ENCODE measurements around the gene TEX14. TPM values are rescaled to one million over a fixed set of nuclear protein-coding genes. Genes with fewer than 3 reads are reported as not detected.

Gene TEX14
- polyA plus RNA-seq, 1 donor: 0.33 TPM

DNA sequence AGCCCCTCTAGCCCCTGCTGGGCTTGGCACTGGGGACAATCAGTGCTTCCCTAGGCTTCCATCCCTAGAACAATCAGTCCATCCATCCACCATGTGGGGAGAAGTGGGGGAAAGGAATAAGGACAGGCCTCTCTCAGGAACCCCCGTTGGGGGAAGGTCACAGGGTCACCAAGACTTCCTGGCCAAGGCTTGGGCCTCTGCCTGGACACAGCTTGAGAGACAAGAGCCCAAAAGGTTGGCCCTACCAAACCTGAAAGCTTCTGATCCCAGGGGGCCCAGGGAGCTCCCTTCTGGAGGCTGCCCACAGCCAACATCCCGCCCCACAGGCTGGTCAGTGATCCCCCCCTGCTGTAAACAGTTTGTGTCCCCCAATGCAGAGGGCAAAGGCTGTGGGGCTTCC, 161.2 kb downstream of the TEX14 start:
- H3K27me3 ChIP-seq (ENCODE audit: control insufficient read depth, insufficient read depth, low read length): peaks cover 41% of the 10 kb centered on the region
- no peak overlapping the region for H3K4me3 ChIP-seq (ENCODE audit: low read length)
- H3K36me3 ChIP-seq (ENCODE audit: control insufficient read depth, insufficient read depth, low read length): no peaks in the 10 kb centered on the region
- no peak for DNase-seq
- no peak overlapping the region for H3K27ac ChIP-seq (ENCODE audit: low read length)
- no peaks in the 10 kb centered on the region for H3K9me3 ChIP-seq (ENCODE audit: control insufficient read depth, low read depth, low read length)
- no CpG with 5 or more reads among the region's 2 CpGs for WGBS (ENCODE audit: insufficient coverage, low lambda C conversion rate)
- no peaks in the 10 kb centered on the region for H3K4me1 ChIP-seq (ENCODE audit: control insufficient read depth, insufficient read depth, low read length)

DNA sequence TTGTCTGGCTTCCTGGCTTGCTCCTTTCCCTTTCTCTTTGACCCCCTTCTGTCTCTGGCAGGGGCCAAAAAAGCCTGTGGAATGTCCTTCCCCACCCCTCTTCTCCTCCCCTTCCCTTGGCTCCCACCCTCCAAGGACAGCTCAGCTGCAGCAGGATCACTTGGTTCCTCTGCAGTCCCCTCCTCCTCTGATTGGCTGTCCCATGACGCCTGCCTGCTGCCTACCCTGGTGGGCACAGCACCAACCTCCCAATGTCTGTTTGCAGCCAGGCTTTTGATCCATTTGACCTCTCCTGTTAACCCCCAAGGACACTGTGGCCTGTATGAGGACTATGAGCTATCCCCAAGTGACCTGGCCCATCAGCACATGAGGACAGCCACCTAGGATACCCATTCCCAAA, 162.6 kb downstream of the TEX14 start:
- H3K4me1 ChIP-seq (ENCODE audit: control insufficient read depth, insufficient read depth, low read length): no peaks in the 10 kb centered on the region
- no peak overlapping the region for H3K4me3 ChIP-seq (ENCODE audit: low read length)
- no peaks in the 10 kb centered on the region for H3K36me3 ChIP-seq (ENCODE audit: control insufficient read depth, insufficient read depth, low read length)
- no CpG with 5 or more reads among the region's 1 CpG for WGBS (ENCODE audit: insufficient coverage, low lambda C conversion rate)
- peaks cover 34% of the 10 kb centered on the region for H3K27me3 ChIP-seq (ENCODE audit: control insufficient read depth, insufficient read depth, low read length)
- no peak for DNase-seq
- no peak overlapping the region for H3K27ac ChIP-seq (ENCODE audit: low read length)
- H3K9me3 ChIP-seq (ENCODE audit: control insufficient read depth, low read depth, low read length): no peaks in the 10 kb centered on the region

DNA sequence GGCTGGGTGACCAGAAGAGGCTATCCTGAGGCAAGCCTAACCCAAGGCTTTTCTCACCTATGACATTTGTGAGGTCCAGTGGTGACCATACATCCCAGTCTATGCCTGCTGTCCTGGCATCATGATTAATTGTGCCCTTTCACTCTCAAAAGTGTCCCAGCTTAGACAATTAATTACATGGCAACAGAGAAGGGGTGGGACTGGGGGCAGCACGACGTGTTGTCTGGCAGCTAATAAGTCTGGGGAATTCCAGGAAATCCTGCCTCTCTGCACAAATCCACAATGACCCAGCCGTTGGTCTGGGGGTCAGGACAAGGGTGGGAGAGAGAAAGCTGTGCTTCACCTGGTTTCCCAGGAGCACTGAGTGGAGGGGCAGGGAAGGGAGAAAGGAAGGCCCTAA, 163.4 kb downstream of the TEX14 start:
- Histone ChIP-seq H3K9me3 (ENCODE audit: control insufficient read depth, low read depth, low read length) (no peaks in the 10 kb centered on the region), H3K4me1 (ENCODE audit: control insufficient read depth, insufficient read depth, low read length) (no peaks in the 10 kb centered on the region), H3K36me3 (ENCODE audit: control insufficient read depth, insufficient read depth, low read length) (no peaks in the 10 kb centered on the region), H3K27ac (ENCODE audit: low read length) (no peak overlapping the region), H3K27me3 (ENCODE audit: control insufficient read depth, insufficient read depth, low read length) (peaks cover 30% of the 10 kb centered on the region), H3K4me3 (ENCODE audit: low read length) (no peak overlapping the region)
- no CpG with 5 or more reads among the region's 3 CpGs for WGBS (ENCODE audit: insufficient coverage, low lambda C conversion rate)
- no peak for DNase-seq

DNA sequence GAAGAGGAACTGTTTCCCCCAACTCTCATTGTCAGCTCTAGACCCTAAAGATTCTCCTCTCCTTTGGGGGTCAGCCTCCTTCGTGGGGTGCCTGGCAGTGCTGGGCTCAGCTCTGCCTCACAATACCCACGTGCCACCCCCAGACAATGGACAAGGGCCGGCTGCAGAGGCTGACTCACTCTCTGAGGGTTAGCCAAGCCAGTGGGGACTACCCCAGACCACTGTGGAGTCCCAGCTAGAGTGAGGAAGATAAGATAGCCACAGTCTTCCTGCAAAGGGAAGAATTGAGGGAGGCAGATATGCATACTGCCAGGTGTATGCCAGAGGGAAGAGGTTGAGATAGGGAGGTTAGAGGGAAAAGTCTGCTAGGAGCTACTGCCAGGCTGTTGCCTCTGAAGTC, 163.9 kb downstream of the TEX14 start:
- Histone ChIP-seq H3K4me1 (ENCODE audit: control insufficient read depth, insufficient read depth, low read length) (no peaks in the 10 kb centered on the region), H3K27me3 (ENCODE audit: control insufficient read depth, insufficient read depth, low read length) (peaks cover 25% of the 10 kb centered on the region), H3K27ac (ENCODE audit: low read length) (no peak overlapping the region), H3K36me3 (ENCODE audit: control insufficient read depth, insufficient read depth, low read length) (no peaks in the 10 kb centered on the region), H3K9me3 (ENCODE audit: control insufficient read depth, low read depth, low read length) (no peaks in the 10 kb centered on the region), H3K4me3 (ENCODE audit: low read length) (no peak overlapping the region)
- WGBS (ENCODE audit: insufficient coverage, low lambda C conversion rate): no CpG with 5 or more reads among the region's 3 CpGs
- no peak for DNase-seq

DNA sequence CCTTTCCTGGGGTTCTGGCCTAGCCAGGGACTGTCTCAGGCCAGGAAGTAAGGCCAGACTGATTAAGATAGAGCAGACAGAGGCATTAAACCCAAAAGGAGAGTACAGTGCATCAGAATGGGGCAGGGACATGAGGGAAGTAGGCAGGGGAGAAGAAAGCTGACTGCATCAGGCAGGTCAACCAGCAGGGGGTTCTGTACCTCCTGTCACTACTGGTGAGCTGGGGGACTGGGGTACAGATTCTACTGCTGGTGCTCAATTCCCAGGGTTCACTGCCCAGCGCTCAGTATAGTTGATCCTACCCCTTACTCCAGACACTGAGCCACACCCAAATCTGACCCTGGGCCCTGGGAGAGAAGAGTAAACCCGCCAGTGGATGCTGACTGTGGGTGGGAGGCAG, 164.5 kb downstream of the TEX14 start:
- Histone ChIP-seq H3K27ac (ENCODE audit: low read length) (no peak overlapping the region), H3K9me3 (ENCODE audit: control insufficient read depth, low read depth, low read length) (no peaks in the 10 kb centered on the region), H3K4me3 (ENCODE audit: low read length) (no peak overlapping the region), H3K27me3 (ENCODE audit: control insufficient read depth, insufficient read depth, low read length) (peaks cover 18% of the 10 kb centered on the region), H3K4me1 (ENCODE audit: control insufficient read depth, insufficient read depth, low read length) (no peaks in the 10 kb centered on the region), H3K36me3 (ENCODE audit: control insufficient read depth, insufficient read depth, low read length) (no peaks in the 10 kb centered on the region)
- DNase-seq: no peak
- WGBS (ENCODE audit: insufficient coverage, low lambda C conversion rate): no CpG with 5 or more reads among the region's 2 CpGs

DNA sequence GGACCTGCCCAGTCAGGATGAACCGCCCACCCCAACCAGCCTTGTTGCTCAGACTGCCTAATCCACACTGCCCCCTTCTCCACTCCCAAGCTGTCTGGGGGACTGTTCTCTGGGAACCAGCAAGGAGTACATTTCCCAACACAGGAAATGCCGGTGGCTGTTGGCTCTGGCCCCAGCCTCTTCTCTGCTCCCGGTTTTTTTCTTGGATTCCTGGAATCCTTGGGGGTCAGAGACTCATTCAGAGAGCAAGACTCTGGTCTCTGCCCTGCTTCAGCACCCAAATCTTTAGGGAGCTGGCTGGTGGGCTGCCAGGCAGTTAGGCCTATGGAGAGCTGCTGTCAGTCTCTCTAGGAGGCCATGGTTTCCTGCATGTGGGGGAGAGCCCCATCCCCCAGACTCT, 166.6 kb downstream of the TEX14 start:
- Histone ChIP-seq H3K36me3 (ENCODE audit: control insufficient read depth, insufficient read depth, low read length) (no peaks in the 10 kb centered on the region), H3K27me3 (ENCODE audit: control insufficient read depth, insufficient read depth, low read length) (peaks cover 3% of the 10 kb centered on the region), H3K4me3 (ENCODE audit: low read length) (no peak overlapping the region), H3K27ac (ENCODE audit: low read length) (peak overlapping the region; percentile 26), H3K4me1 (ENCODE audit: control insufficient read depth, insufficient read depth, low read length) (no peaks in the 10 kb centered on the region), H3K9me3 (ENCODE audit: control insufficient read depth, low read depth, low read length) (no peaks in the 10 kb centered on the region)
- no CpG with 5 or more reads among the region's 3 CpGs for WGBS (ENCODE audit: insufficient coverage, low lambda C conversion rate)
- DNase-seq: peak in 1 of 2 donors; percentile 30

DNA sequence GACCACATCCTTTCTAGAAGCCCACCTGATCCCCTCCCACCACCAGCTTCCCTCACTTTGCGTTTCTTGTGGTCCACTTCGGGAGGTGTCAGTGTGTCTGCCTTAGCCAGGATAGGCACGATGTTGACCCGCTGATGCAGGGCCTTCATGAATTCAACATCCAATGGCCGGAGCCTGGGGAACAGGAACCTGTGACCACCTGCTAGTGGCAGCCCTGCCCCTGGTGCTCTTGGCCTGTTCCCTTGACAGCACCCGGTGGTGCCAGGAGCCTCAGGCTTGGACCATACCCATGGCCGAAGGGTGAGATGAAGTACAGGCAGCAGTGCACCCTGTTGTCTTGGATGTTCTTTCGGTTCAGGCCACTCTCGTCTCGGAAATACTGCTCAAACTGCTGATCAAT, 170.2 kb downstream of the TEX14 start:
- no CpG with 5 or more reads among the region's 10 CpGs for WGBS (ENCODE audit: insufficient coverage, low lambda C conversion rate)
- no peaks in the 10 kb centered on the region for H3K36me3 ChIP-seq (ENCODE audit: control insufficient read depth, insufficient read depth, low read length)
- H3K4me3 ChIP-seq (ENCODE audit: low read length): no peak overlapping the region
- H3K27ac ChIP-seq (ENCODE audit: low read length): no peak overlapping the region
- peaks cover 6% of the 10 kb centered on the region for H3K4me1 ChIP-seq (ENCODE audit: control insufficient read depth, insufficient read depth, low read length)
- DNase-seq: no peak
- no peaks in the 10 kb centered on the region for H3K27me3 ChIP-seq (ENCODE audit: control insufficient read depth, insufficient read depth, low read length)
- no peaks in the 10 kb centered on the region for H3K9me3 ChIP-seq (ENCODE audit: control insufficient read depth, low read depth, low read length)

DNA sequence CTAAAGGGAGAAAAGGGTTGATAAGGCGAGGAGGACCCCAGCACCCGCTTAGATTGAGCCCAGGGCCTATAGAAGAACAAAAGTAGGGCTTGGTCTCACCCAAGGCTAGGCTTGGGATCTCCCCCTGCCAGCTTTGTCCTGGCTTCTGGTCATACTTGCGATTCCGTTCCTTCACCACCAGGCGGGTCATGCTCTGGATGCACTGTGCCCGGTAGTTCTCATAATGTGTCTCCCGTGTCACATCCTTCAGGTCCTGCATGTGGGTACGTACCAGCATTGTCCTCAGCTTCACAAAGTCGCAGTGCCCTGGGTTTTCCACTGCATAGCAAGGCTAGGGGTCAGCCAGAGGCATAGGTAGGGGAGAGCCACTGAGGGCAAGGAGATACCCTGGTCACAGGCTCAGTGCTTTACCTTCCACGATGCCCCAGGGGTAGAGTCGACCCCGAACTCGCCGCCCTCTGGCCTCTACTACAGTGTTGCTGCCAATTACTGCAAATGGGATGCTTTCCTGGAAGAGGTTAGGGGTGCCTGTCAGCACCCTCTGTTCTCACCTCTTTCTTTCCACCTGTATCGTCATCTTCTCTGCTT, 170.9 kb downstream of the TEX14 start:
- no peaks in the 10 kb centered on the region for H3K9me3 ChIP-seq (ENCODE audit: control insufficient read depth, low read depth, low read length)

DNA sequence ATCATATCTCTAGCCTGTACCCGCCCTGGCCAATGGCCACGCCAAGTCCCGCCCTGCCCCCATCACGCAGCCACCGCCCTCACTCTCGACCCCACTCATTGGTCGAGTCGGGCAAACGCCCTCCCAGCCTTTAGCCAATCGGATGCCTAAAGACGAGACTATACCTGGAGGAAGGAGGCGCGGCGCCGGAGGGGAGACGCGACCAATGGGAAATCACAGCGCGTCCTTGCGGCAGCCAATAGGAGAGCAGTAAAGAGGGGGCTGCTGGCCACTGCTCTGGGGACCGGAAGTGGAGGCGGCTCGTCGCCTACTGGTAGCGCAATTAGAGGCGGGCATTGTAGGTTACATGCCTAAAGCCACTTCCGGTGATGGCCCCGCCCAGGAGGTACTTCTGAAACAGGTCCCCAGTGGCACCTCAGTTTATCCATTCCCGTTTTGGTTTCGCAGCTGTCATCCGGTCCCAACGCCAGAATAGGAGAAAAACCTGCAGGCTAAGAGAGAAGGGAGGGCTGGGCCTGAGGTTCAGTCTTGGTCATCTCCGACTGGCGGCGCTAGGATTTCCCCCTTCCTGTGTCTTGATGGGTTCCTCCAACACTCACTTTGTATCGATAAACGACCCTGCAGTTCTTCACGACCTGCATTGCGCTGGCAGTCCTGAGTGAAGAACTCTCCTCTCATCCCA, 173.8 kb downstream of the TEX14 start:
- Histone ChIP-seq H3K4me3 (ENCODE audit: low read length) (peak overlapping the region; percentile 85), H3K9me3 (ENCODE audit: control insufficient read depth, low read depth, low read length) (no peaks in the 10 kb centered on the region), H3K27ac (ENCODE audit: low read length) (peak overlapping the region; percentile 99), H3K36me3 (ENCODE audit: control insufficient read depth, insufficient read depth, low read length) (peaks cover 2% of the 10 kb centered on the region), H3K27me3 (ENCODE audit: control insufficient read depth, insufficient read depth, low read length) (no peaks in the 10 kb centered on the region), H3K4me1 (ENCODE audit: control insufficient read depth, insufficient read depth, low read length) (peaks cover 30% of the 10 kb centered on the region)
- no CpG with 5 or more reads among the region's 39 CpGs for WGBS (ENCODE audit: insufficient coverage, low lambda C conversion rate)
- DNase-seq: peak; percentile 100

More for the DNA sequence above, 170.9 kb downstream of the TEX14 start:
- no peaks in the 10 kb centered on the region for H3K36me3 ChIP-seq (ENCODE audit: control insufficient read depth, insufficient read depth, low read length)
- no peak overlapping the region for H3K27ac ChIP-seq (ENCODE audit: low read length)
- 80% methylated on average over 1 of the region's 15 CpGs for WGBS (ENCODE audit: insufficient coverage, low lambda C conversion rate)
- no peak overlapping the region for H3K4me3 ChIP-seq (ENCODE audit: low read length)
- no peak for DNase-seq
- H3K4me1 ChIP-seq (ENCODE audit: control insufficient read depth, insufficient read depth, low read length): peaks cover 13% of the 10 kb centered on the region
- H3K27me3 ChIP-seq (ENCODE audit: control insufficient read depth, insufficient read depth, low read length): no peaks in the 10 kb centered on the region

DNA sequence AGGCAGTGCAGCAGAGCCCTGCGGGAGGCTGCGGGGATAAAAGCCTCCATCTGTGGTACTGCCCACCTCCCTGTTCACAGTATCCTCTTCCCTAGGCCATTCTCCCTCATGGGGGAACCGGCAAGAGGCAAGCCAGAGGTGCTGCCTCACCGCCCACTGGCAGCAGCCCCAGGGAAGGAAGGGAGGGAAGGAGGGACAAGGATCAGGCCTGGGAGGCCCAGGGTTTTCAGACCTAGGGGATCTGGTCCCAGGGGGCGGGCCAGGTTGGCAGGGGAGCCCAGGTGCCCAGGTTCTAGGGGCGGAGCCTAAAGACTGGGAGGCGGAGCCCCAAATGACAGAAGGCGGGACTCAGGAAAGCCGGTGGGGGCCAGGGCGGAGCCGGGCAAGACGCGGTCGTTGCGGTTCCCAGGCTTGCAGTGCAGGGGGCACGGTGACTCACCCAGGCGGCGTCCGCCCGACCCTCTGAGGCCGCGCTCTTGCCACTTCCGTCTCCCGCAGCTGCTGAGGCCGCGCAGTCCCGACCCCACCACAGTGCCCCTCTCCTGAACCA, 174.4 kb downstream of the TEX14 start:
- Histone ChIP-seq H3K27ac (ENCODE audit: low read length) (peak overlapping the region; percentile 99), H3K4me3 (ENCODE audit: low read length) (peak overlapping the region; percentile 75), H3K4me1 (ENCODE audit: control insufficient read depth, insufficient read depth, low read length) (peaks cover 35% of the 10 kb centered on the region), H3K27me3 (ENCODE audit: control insufficient read depth, insufficient read depth, low read length) (no peaks in the 10 kb centered on the region), H3K9me3 (ENCODE audit: control insufficient read depth, low read depth, low read length) (no peaks in the 10 kb centered on the region), H3K36me3 (ENCODE audit: control insufficient read depth, insufficient read depth, low read length) (peaks cover 8% of the 10 kb centered on the region)
- no CpG with 5 or more reads among the region's 27 CpGs for WGBS (ENCODE audit: insufficient coverage, low lambda C conversion rate)
- no peak for DNase-seq

Measured in large intestine (tissue), 3 donors.